Measurements from ENCODE around the gene NOB1. TPM values are rescaled to one million over a fixed set of nuclear protein-coding genes. Genes with fewer than 3 reads are reported as not detected.

NOB1 gene
- total RNA-seq, 4 donors from 2014 or later: 28.0 to 44.5 (median 40.1) TPM

- no peak for TF ChIP-seq CTCF (IDR thresholded peaks at IDR 0.05; ENCODE audit: low read depth)
Observed at GRCh38 chr16:69701866-69702265, 52.9 kb downstream of the NOB1 start.

- TF ChIP-seq CTCF (IDR thresholded peaks at IDR 0.05; ENCODE audit: low read depth): no peak
Observed at GRCh38 chr16:69701452-69701851, 53.3 kb downstream of the NOB1 start.

DNA sequence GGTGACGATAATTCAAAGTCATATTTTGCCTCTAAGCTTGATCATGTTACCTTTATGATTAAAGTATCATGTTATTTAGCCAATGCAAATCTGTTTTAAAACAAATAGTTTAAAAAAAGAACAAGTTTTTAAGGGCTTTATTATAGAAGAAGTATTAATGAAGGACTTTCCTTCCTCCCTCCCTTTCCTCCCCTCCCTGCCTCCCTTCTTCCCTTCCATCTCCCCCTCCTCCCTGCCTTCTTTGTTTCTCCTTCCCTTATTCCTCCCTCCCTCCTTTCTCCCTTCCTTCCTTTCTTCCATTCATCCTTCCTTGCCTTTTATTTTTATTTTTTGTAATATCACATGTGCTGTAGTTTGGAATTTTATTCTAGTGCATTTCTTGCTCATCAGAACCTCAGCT, 54.8 kb downstream of the NOB1 start:
- no peak for TF ChIP-seq CTCF (IDR thresholded peaks at IDR 0.05; ENCODE audit: low read depth)

DNA sequence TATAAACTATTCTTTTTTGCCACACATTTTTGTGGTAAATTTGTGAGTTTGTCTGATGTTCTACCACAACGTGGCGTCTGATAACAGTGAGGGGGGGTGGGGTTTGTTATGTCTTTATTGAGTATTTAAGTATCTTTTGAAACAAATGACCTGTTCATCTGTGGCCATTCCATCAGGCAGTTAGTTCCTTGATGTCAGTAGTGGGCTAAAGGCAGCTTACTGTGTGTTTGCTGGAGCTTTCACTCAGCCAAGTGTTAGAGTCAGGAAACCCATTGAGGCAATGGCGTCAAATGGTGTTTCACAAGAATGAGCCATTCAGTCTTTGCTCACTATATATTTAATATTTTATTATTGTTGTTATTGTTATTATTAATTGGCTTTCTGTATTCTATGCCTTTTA, 56.3 kb downstream of the NOB1 start:
- no peak for TF ChIP-seq CTCF (IDR thresholded peaks at IDR 0.05; ENCODE audit: low read depth)

DNA sequence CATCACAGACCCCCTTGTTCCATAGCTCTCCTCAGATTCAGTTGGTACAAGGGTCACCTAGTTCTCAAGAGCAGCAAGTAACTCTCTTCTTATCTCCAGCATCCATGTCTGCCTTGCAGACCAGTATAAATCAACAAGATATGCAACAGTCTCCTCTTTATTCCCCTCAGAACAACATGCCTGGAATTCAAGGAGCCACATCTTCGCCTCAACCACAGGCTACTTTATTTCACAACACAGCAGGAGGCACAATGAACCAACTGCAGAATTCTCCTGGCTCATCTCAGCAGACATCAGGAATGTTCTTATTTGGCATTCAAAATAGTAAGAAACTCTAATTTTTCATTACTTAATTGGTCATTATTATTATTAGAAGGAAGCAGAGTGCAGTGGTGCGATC, 60.8 kb downstream of the NOB1 start:
- no peak for TF ChIP-seq CTCF (IDR thresholded peaks at IDR 0.05; ENCODE audit: low read depth)

GRCh38 chr16:69691980-69692911, 62.5 kb downstream of the NOB1 start:
- no peak for TF ChIP-seq CTCF (IDR thresholded peaks at IDR 0.05; ENCODE audit: low read depth)

Small RNA genes within 50 kb of the gene (small RNA-seq; reads per million reads assigned to genes)
- gene RF00091: not detected

Other genes starting within 250 kb of the NOB1 start
- 10 to 100 TPM; 49.8 to 64.3 (median 58.6) TPM for gene NFAT5, start 189.0 kb downstream of the NOB1 start, total RNA-seq
- gene NQO1, start 28.4 kb downstream of the NOB1 start, total RNA-seq: 100 to 1,000 TPM; 124 to 409 (median 154) TPM
- 10 to 100 TPM; 20.2 to 48.7 (median 34.7) TPM for gene WWP2, start 7.4 kb upstream of the NOB1 start, total RNA-seq
- gene CLEC18A, start 196.4 kb upstream of the NOB1 start, total RNA-seq: 1 to 10 TPM in 3 of 4 donors, under 1 TPM in 1; 0.65 to 3.0 (median 1.9) TPM

All from subcutaneous adipose tissue (tissue), 4 donors.